ENCODE results near the gene PEX11G. TPM values are rescaled to one million over a fixed set of nuclear protein-coding genes. Genes with fewer than 3 reads are reported as not detected.

Gene PEX11G
- total RNA-seq, 1 experiment from 2014 or later, result 3.9 TPM

GRCh38 chr19:7480970-7481255 is 7.9 kb downstream of the PEX11G start:
- ChIA-PET CTCF (no interaction called here), POLR2A (no interaction called here)
- Histone ChIP-seq H3K27me3 (replicated peaks; ENCODE audit: control insufficient read depth, insufficient read depth, low read length) (no peaks in the 10 kb centered on the region), H3K4me1 (peaks cover 5% of the 10 kb centered on the region; the same call in 1 of the 2 replicates), H3K36me3 (ENCODE audit: control insufficient read depth, insufficient read depth, low read length) (no peaks in the 10 kb centered on the region), H3K4me3 (ENCODE audit: low read depth, low read length) (no peak overlapping the region), H3K9me3 (no peaks in the 10 kb centered on the region)
- BruUV-seq (replicated peaks), result no TSS peak
- DNase-seq, result no peak
- no peaks in the 10 kb centered on the region for H3K9me3 Mint-ChIP-seq (ENCODE audit: unreplicated experiment)
- intact Hi-C loops (cut with micrococcal nuclease; ENCODE audit: unreplicated experiment), result no loop called here
- no peak overlapping the region for H3K4me3 Mint-ChIP-seq (ENCODE audit: unreplicated experiment)
- no peaks in the 10 kb centered on the region for H3K27me3 Mint-ChIP-seq (ENCODE audit: insufficient read depth, unreplicated experiment)
- H3K4me1 Mint-ChIP-seq (ENCODE audit: low read depth, unreplicated experiment), result peaks cover 5% of the 10 kb centered on the region
- H3K36me3 Mint-ChIP-seq (ENCODE audit: insufficient read depth, unreplicated experiment), result peaks cover 43% of the 10 kb centered on the region
- no peak overlapping the region for H3K27ac Mint-ChIP-seq (ENCODE audit: unreplicated experiment)
- TF ChIP-seq CTCF (IDR thresholded peaks at IDR 0.05; ENCODE audit: insufficient read depth in 1 of 2, low read depth in 1 of 2, low read length in 1 of 2, severe bottlenecking in 1 of 2, unreplicated experiment in 1 of 2), result no peak

- Mint-ChIP-seq H3K9me3 (ENCODE audit: unreplicated experiment) (no peaks in the 10 kb centered on the region), H3K36me3 (ENCODE audit: insufficient read depth, unreplicated experiment) (peaks cover 43% of the 10 kb centered on the region), H3K4me1 (ENCODE audit: low read depth, unreplicated experiment) (peaks cover 5% of the 10 kb centered on the region), H3K4me3 (ENCODE audit: unreplicated experiment) (no peak overlapping the region), H3K27ac (ENCODE audit: unreplicated experiment) (no peak overlapping the region), H3K27me3 (ENCODE audit: insufficient read depth, unreplicated experiment) (no peaks in the 10 kb centered on the region)
- no peak for TF ChIP-seq CTCF (IDR thresholded peaks at IDR 0.05; ENCODE audit: insufficient read depth in 1 of 2, low read depth in 1 of 2, low read length in 1 of 2, severe bottlenecking in 1 of 2, unreplicated experiment in 1 of 2)
- no peak for DNase-seq
- ChIA-PET CTCF (no interaction called here), POLR2A (no interaction called here)
- Histone ChIP-seq H3K36me3 (ENCODE audit: control insufficient read depth, insufficient read depth, low read length) (no peaks in the 10 kb centered on the region), H3K4me1 (peaks cover 5% of the 10 kb centered on the region; the same call in 1 of the 2 replicates), H3K27me3 (replicated peaks; ENCODE audit: control insufficient read depth, insufficient read depth, low read length) (no peaks in the 10 kb centered on the region), H3K4me3 (ENCODE audit: low read depth, low read length) (no peak overlapping the region), H3K9me3 (no peaks in the 10 kb centered on the region)
- no TSS peak for BruUV-seq (replicated peaks)
- intact Hi-C loops (cut with micrococcal nuclease; ENCODE audit: unreplicated experiment), result no loop called here
Measured at GRCh38 chr19:7480222-7480969, 8.4 kb downstream of the PEX11G start.

- Mint-ChIP-seq H3K27me3 (ENCODE audit: insufficient read depth, unreplicated experiment) (no peaks in the 10 kb centered on the region), H3K4me3 (ENCODE audit: unreplicated experiment) (no peak overlapping the region), H3K4me1 (ENCODE audit: low read depth, unreplicated experiment) (peaks cover 5% of the 10 kb centered on the region), H3K27ac (ENCODE audit: unreplicated experiment) (no peak overlapping the region), H3K9me3 (ENCODE audit: unreplicated experiment) (no peaks in the 10 kb centered on the region), H3K36me3 (ENCODE audit: insufficient read depth, unreplicated experiment) (peaks cover 46% of the 10 kb centered on the region)
- no peak for TF ChIP-seq CTCF (IDR thresholded peaks at IDR 0.05; ENCODE audit: insufficient read depth in 1 of 2, low read depth in 1 of 2, low read length in 1 of 2, severe bottlenecking in 1 of 2, unreplicated experiment in 1 of 2)
- no peak for DNase-seq
- Histone ChIP-seq H3K4me3 (ENCODE audit: low read depth, low read length) (no peak overlapping the region), H3K27me3 (replicated peaks; ENCODE audit: control insufficient read depth, insufficient read depth, low read length) (no peaks in the 10 kb centered on the region), H3K36me3 (ENCODE audit: control insufficient read depth, insufficient read depth, low read length) (no peaks in the 10 kb centered on the region), H3K9me3 (no peaks in the 10 kb centered on the region), H3K4me1 (peaks cover 5% of the 10 kb centered on the region; the same call in 1 of the 2 replicates)
- ChIA-PET CTCF (no interaction called here), POLR2A (no interaction called here)
- intact Hi-C loops (cut with micrococcal nuclease; ENCODE audit: unreplicated experiment), result no loop called here
- no TSS peak for BruUV-seq (replicated peaks)
Measured at GRCh38 chr19:7478843-7479227, 10.0 kb downstream of the PEX11G start.

Data from Caco-2 (cell line).